Measurements from ENCODE around the gene CACNA2D4. TPM values are rescaled to one million over a fixed set of nuclear protein-coding genes. Genes with fewer than 3 reads are reported as not detected.

The CACNA2D4 gene
- total RNA-seq (2014; rRNA removed) (not detected in 2 replicates), Bru-seq, nascent RNA (percentile 1 among the genes with signal in this experiment), BruChase-seq, experiment 1, labeled RNA remaining after a 6-hour chase (percentile 1 among the genes with signal in this experiment), BruChase-seq, experiment 2, labeled RNA remaining after a 2-hour chase (percentile 1 among the genes with signal in this experiment)
- long read RNA-seq: 0 reads

DNA sequence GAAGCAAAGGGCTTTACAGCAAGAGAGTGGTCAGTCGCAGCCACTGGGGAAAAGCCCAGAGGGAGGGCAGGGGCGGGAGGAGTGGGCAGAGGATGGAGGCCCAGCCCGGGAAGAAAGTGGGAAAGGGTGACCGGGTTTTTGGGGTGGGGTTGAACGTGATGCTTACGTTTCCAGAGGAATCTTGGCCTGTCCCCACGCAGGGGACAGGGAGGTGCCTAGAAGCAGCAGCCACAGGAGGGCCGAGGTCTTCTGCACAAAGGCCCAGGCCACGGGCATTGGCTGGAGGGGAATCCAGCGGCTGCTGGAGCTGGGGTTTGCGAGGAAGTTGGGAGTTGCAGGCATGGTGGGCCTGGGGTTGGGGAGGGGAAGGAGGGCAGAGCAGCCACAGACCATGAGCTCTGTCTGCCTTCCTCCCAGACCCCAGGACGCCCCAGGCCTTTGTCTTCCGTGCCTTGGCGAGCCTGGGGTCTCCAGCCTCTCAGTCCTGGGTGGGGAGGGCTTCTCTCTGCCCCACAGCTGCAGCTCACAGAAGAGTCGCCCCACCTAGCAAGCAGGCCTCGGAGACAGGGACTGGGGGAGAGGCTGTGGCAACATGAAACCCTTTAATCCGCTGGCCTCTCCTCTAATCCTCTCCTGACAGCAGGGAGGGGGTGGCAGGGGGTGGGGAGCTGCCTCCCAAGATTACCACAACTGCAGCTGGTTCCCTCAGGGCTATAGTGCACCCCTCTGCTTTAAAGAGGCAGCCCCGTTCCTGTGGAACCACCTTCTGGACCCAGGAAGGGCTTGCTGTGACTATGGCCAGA is at the start of gene CACNA2D4:
CACNA2D4 (minus strand) TSS at position 572 of the 803 bp plus-strand sequence; CDS start at position 393, 179 bp downstream.
- Histone ChIP-seq H3K27me3 (ENCODE audit: low read length) (0 out of 2 replicates have a peak, but pooled peaks cover 11% of the 10 kb centered on the region), H3K4me1 (ENCODE audit: insufficient read depth, low read length) (no peaks in the 10 kb centered on the region), H3K9me3 (ENCODE audit: low read length) (no peaks in the 10 kb centered on the region), H4K20me1 (ENCODE audit: low read length) (no peaks in the 10 kb centered on the region), H3K4me3 (ENCODE audit: low read length) (no peak within 1 kb of the TSS), H3K36me3 (ENCODE audit: low read depth, low read length) (no peaks in the 10 kb centered on the region), H3K9me2 (replicated peaks; ENCODE audit: low read length) (no peaks in the 10 kb centered on the region), H3K27ac (ENCODE audit: low read length) (no peak within 1 kb of the TSS), H3F3A (ENCODE audit: low read length, unreplicated experiment) (no peaks in the 10 kb centered on the region), H2AFZ (ENCODE audit: low read length) (no peak within 1 kb of the TSS), H3K4me2 (ENCODE audit: low read length) (no peak within 1 kb of the TSS), H3K79me2 (ENCODE audit: low read length) (no peaks in the 10 kb centered on the region), H3K9ac (ENCODE audit: low read length) (no peak within 1 kb of the TSS)
- ChIA-PET POLR2A (ENCODE audit: unreplicated experiment) (no interaction called here), CTCF (no interaction called here)
- intact Hi-C loops (cut with micrococcal nuclease): no loop called here
- no peak for ATAC-seq
- BruUV-seq (replicated peaks): no TSS peak
- no peak for DNase-seq
- TF ChIP-seq EZH2phosphoT487 (IDR thresholded peaks at IDR 0.05; ENCODE audit: borderline replicate concordance, low read length) (no peak), EZH2 (IDR thresholded peaks at IDR 0.05; ENCODE audit: low read length, unreplicated experiment) (no peak), CTCF (conservative IDR thresholded peaks at IDR 0.05; ENCODE audit: low read depth, low read length) (no peak)

DNA sequence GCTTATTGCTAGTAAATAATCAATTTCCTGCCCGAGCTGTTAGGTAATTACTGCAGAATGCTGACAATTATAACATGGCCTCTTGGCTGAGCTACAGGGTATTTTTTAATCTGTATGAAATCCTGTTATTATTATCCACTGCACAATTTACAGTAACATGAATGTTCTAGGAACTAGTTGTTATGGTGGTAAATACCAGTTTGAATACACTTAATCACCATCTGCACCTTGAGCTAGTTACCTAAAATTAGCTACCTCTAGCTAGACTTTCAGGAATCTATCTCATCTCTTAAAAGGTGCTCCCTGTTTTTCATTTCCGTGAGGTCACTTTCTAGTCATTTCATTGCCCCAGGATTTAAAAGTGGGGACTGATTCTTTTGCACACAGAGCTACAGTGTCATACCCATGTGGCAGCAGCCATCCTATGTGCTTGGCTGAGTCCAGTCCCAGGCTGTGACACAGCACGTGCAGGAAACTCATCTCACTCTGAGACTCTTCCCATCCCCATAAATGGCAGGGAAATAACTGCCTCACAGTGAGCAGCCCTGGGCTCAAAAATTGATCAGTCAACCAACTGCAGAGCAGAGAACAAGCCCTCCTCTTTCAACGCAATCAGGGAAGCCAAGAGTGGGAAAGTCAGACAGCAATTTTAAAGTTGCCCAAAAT is 48.2 kb upstream of the CACNA2D4 start:
- no peak overlapping the region for H3K9ac ChIP-seq (ENCODE audit: low read length)
- TF ChIP-seq EZH2phosphoT487 (IDR thresholded peaks at IDR 0.05; ENCODE audit: borderline replicate concordance, low read length) (no peak), EZH2 (IDR thresholded peaks at IDR 0.05; ENCODE audit: low read length, unreplicated experiment) (no peak), CTCF (conservative IDR thresholded peaks at IDR 0.05; ENCODE audit: low read depth, low read length) (no peak)
- no peaks in the 10 kb centered on the region for H3K9me3 ChIP-seq (ENCODE audit: low read length)
- no peak for ATAC-seq
- BruUV-seq (replicated peaks): no TSS peak
- H3K79me2 ChIP-seq (ENCODE audit: low read length): no peaks in the 10 kb centered on the region
- no peaks in the 10 kb centered on the region for H3F3A ChIP-seq (ENCODE audit: low read length, unreplicated experiment)
- H3K9me2 ChIP-seq (replicated peaks; ENCODE audit: low read length): no peaks in the 10 kb centered on the region
- H3K27me3 ChIP-seq (ENCODE audit: low read length): no peaks in the 10 kb centered on the region
- H2AFZ ChIP-seq (ENCODE audit: low read length): no peak overlapping the region
- ChIA-PET POLR2A (ENCODE audit: unreplicated experiment) (interaction anchor here (0.6 kb wide), 1 partner anchor 71 kb away, joined by 3 read pairs; no protein-coding TSS in a partner anchor), CTCF (no interaction called here)
- intact Hi-C loops (cut with micrococcal nuclease): no loop called here
- no peak overlapping the region for H3K27ac ChIP-seq (ENCODE audit: low read length)
- no peaks in the 10 kb centered on the region for H3K4me1 ChIP-seq (ENCODE audit: insufficient read depth, low read length)
- H3K4me3 ChIP-seq (ENCODE audit: low read length): no peak overlapping the region
- no peak for DNase-seq
- no peak overlapping the region for H3K4me2 ChIP-seq (ENCODE audit: low read length)
- H3K36me3 ChIP-seq (ENCODE audit: low read depth, low read length): no peaks in the 10 kb centered on the region
- H4K20me1 ChIP-seq (ENCODE audit: low read length): no peaks in the 10 kb centered on the region
